ENCODE results near the gene ACTR1A.

Gene ACTR1A

DNA sequence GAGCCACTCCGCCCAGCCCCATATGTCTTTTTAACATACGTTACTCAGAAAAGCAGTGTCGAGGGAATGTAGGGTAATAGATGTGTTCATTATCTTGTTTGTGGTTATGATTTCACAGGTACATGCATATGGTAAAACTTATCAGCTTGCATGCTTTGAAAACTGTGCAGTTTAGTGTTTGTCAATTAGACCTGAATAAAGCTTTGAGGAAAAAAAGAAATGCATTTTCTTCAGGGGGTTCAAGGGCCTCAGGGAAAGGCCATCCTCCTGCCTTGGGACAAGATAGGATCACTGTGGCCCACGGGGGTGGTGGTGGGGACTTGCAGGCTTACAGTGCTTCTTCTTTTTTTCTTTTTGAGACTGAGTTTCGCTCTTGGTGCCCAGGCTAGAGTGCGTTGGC, 35.2 kb downstream of the ACTR1A start:
- no peak for TF ChIP-seq CTCF (IDR thresholded peaks at IDR 0.05; ENCODE audit: low read depth, low read length, missing control alignments)
- in situ Hi-C loops (cut with HindIII; ENCODE audit: low pct_ligation_motif_present, low sequenced_read_pairs), result no loop called here

DNA sequence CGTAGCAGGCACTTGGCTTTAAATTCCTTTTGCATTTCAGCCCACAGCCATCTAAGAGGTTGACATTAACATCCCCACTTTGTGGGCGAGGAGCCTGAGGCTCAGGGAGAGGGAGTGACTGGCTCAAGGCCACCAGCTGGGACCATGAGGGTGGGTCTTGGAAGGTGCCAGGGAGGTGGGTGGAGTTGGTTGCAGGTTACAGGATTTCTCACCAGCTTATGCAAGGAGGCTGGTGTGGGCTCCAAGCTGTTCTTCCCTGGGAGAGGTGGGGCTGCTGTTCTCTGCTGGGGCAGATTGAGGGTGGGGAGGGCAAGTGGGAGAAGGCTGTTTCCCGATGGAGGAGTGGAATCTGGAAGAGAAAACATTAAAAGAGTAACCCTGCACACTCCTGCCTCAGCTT, 37.0 kb downstream of the ACTR1A start:
- Histone ChIP-seq H3K27me3 (replicated peaks) (no peaks in the 10 kb centered on the region), H3K36me3 (replicated peaks) (no peaks in the 10 kb centered on the region), H3K4me3 (ENCODE audit: low read depth, low read length) (no peak overlapping the region), H3K27ac (no peak overlapping the region)
- no peak for DNase-seq
- in situ Hi-C loops (cut with HindIII; ENCODE audit: low pct_ligation_motif_present, low sequenced_read_pairs), result no loop called here
- no peak for TF ChIP-seq CTCF (IDR thresholded peaks at IDR 0.05; ENCODE audit: low read depth, low read length, missing control alignments)

More for the DNA sequence above, 35.2 kb downstream of the ACTR1A start:
- no peaks in the 10 kb centered on the region for H3K36me3 ChIP-seq (replicated peaks)
- H3K27ac ChIP-seq, result no peak overlapping the region
- DNase-seq, result no peak
- no peak overlapping the region for H3K4me3 ChIP-seq (ENCODE audit: low read depth, low read length)
- H3K27me3 ChIP-seq (replicated peaks), result no peaks in the 10 kb centered on the region

DNA sequence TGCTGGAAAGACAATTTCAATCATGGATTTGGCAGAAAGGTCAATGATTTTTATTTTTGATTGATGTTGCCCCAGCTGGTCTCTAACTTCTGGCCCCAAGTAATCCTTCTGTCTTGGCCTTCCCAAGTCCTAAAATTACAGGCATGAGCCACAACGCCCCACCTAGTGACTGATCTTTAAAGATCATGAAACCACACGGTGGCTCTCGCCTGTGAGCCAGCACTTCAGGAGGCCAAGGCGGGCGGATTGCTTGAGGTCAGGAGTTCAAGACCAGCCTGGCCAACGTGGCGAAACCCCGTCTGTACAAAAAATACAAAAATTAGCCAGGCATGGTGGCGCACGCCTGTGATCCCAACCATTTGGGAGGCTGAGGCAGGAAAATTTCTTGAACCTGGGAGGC, 38.5 kb downstream of the ACTR1A start:
- Histone ChIP-seq H3K27me3 (replicated peaks) (no peaks in the 10 kb centered on the region), H3K27ac (no peak overlapping the region), H3K36me3 (replicated peaks) (no peaks in the 10 kb centered on the region), H3K4me3 (ENCODE audit: low read depth, low read length) (no peak overlapping the region)
- no peak for DNase-seq
- no peak for TF ChIP-seq CTCF (IDR thresholded peaks at IDR 0.05; ENCODE audit: low read depth, low read length, missing control alignments)
- in situ Hi-C loops (cut with HindIII; ENCODE audit: low pct_ligation_motif_present, low sequenced_read_pairs), result no loop called here

DNA sequence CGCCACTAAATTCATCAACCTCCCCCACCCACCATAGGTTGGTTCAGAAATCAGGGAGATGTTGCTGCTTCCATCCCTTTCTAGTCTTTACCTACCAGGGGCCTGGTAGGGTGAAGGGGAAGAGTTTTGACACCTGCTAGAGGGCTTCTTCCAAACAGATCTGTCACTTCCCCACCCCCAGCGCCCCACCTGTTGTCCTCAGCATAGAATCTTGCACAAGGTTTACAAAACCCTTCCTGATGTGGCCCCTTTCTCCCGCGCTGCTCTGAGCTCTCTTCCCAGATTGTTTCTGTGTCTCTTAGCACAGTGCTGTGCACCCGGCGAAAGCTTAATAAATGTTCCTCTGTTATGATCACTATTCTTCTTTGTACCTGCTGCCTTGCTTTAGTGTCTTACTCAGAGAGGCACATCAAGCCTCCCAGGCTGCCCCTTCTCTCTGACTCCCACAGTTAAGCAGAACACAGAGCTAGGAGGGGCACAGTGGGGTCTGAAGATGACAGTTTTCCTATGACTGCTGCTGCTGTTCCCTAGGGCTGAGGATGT, 39.9 kb downstream of the ACTR1A start:
- no peak overlapping the region for H3K27ac ChIP-seq
- TF ChIP-seq CTCF (IDR thresholded peaks at IDR 0.05; ENCODE audit: low read depth, low read length, missing control alignments), result no peak
- in situ Hi-C loops (cut with HindIII; ENCODE audit: low pct_ligation_motif_present, low sequenced_read_pairs), result no loop called here
- no peak overlapping the region for H3K4me3 ChIP-seq (ENCODE audit: low read depth, low read length)
- DNase-seq, result no peak
- H3K27me3 ChIP-seq (replicated peaks), result no peaks in the 10 kb centered on the region
- H3K36me3 ChIP-seq (replicated peaks), result no peaks in the 10 kb centered on the region

DNA sequence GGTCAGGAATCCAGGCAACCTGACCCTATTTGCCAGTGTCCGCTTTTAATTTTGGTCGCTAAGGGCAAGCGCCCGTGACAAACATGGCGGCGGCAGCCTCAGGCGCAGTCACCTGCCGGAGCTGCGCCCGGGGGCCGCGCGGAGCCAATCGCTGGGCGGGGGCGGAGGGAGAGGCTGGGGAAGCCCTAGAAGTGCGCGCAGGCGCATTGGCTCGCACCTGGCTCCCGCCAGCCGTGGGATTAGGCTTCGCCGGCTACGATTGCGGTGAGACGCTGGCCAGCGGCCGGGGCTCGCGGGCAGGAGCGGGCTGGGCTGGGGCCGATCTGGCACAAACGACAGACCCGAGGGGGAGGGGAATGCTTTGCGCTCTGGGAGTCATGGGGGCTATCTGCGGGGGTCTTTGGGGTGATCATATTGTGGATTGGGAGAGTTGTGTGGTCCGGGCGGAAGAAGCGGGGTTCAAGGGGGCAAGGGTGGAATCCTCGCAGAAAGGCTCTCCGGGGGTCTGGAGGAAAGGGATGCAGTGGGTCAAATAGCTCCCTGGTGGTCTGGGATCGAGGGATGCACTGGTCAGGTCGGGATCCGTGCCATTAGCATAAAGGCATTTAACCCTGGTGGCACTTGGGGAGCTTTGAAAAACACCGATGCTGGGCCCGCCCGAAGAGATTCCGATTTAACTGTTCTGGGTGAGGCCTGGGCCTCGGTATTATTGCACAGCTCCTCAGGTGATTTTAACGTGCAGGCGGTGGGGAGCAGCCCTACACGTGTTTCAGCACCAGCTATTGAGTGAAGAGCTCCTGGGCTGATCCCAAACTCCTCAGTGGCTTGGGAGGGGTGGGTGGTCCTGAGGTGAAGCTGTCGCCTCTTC, 41.1 kb downstream of the ACTR1A start:
- in situ Hi-C loops (cut with HindIII; ENCODE audit: low pct_ligation_motif_present, low sequenced_read_pairs), result no loop called here
- no peaks in the 10 kb centered on the region for H3K27me3 ChIP-seq (replicated peaks)
- peak; percentile 74 for DNase-seq
- H3K27ac ChIP-seq, result no peak overlapping the region
- no peaks in the 10 kb centered on the region for H3K36me3 ChIP-seq (replicated peaks)
- H3K4me3 ChIP-seq (ENCODE audit: low read depth, low read length), result peak overlapping the region; percentile 55
- TF ChIP-seq CTCF (IDR thresholded peaks at IDR 0.05; ENCODE audit: low read depth, low read length, missing control alignments), result no peak

Data from brain microvascular endothelial cell (primary cell).